GOT3 (cell line): ENCODE results near the gene SLC25A21.
"Not testable (repeated sequence)": the region's sequence is repeated elsewhere in the genome, so short reads cannot be mapped to it uniquely, and the experiment has no call there.

Experiments used
- DNase-seq: peaks from one replicate; lab custom pipeline; 2025; ENCODE audit warnings: mixed read lengths; lab: John Stamatoyannopoulos, UW

The SLC25A21 gene

GRCh38 chr14:36866867-36867266 lies 305.5 kb downstream of the SLC25A21 start:
- DNase-seq: no peak

GRCh38 chr14:36863271-36863670 lies 309.1 kb downstream of the SLC25A21 start:
- DNase-seq: no peak

GRCh38 chr14:36862237-36862636 lies 310.2 kb downstream of the SLC25A21 start:
- DNase-seq: not testable (repeated sequence)

- no peak for DNase-seq
Observed at GRCh38 chr14:36860831-36861230, 311.6 kb downstream of the SLC25A21 start.

- no peak for DNase-seq
Observed at GRCh38 chr14:36859119-36859518, 313.3 kb downstream of the SLC25A21 start.

GRCh38 chr14:36857842-36858445 lies 314.5 kb downstream of the SLC25A21 start:
- DNase-seq: no peak

GRCh38 chr14:36857136-36857535 lies 315.3 kb downstream of the SLC25A21 start:
- no peak for DNase-seq

- no peak for DNase-seq
Observed at GRCh38 chr14:36856095-36856878, 316.1 kb downstream of the SLC25A21 start.

- no peak for DNase-seq
Observed at GRCh38 chr14:36855396-36855795, 317.0 kb downstream of the SLC25A21 start.

- DNase-seq: no peak
Observed at GRCh38 chr14:36852981-36853691, 319.3 kb downstream of the SLC25A21 start.

GRCh38 chr14:36848213-36848612 lies 324.2 kb downstream of the SLC25A21 start:
- no peak for DNase-seq

GRCh38 chr14:36847366-36847765 lies 325.0 kb downstream of the SLC25A21 start:
- no peak for DNase-seq

- DNase-seq: no peak
Observed at GRCh38 chr14:36845356-36846012, 326.9 kb downstream of the SLC25A21 start.

- no peak for DNase-seq
Observed at GRCh38 chr14:36844443-36845195, 327.8 kb downstream of the SLC25A21 start.

- DNase-seq: no peak
Observed at GRCh38 chr14:36843410-36843809, 329.0 kb downstream of the SLC25A21 start.

GRCh38 chr14:36835128-36835527 lies 337.3 kb downstream of the SLC25A21 start:
- no peak for DNase-seq

GRCh38 chr14:36834293-36834692 lies 338.1 kb downstream of the SLC25A21 start:
- no peak for DNase-seq

GRCh38 chr14:36829547-36829946 lies 342.9 kb downstream of the SLC25A21 start:
- no peak for DNase-seq

- no peak for DNase-seq
Observed at GRCh38 chr14:36827861-36828260, 344.5 kb downstream of the SLC25A21 start.

GRCh38 chr14:36826614-36827013 lies 345.8 kb downstream of the SLC25A21 start:
- no peak for DNase-seq

GRCh38 chr14:36824854-36825253 lies 347.6 kb downstream of the SLC25A21 start:
- no peak for DNase-seq

GRCh38 chr14:36823651-36824050 lies 348.8 kb downstream of the SLC25A21 start:
- DNase-seq: no peak
